NCI-H1417 treated with DMSO at 0.1 percent for 48 hours (cell line): ENCODE results near the gene CNTN4.
A peak's percentile ranks its signal among the peaks of the same experiment; 100 is the strongest.
"Not testable (repeated sequence)": the region's sequence is repeated elsewhere in the genome, so short reads cannot be mapped to it uniquely, and the experiment has no call there.

Experiments used
- DNase-seq: peaks from one replicate; lab custom pipeline; 2025; lab: John Stamatoyannopoulos, UW

Gene CNTN4

GRCh38 chr3:2916640-2917039 is 818.0 kb downstream of the CNTN4 start:
- not testable (repeated sequence) for DNase-seq

GRCh38 chr3:2920103-2920502 is 821.4 kb downstream of the CNTN4 start:
- no peak for DNase-seq

- DNase-seq, result no peak
Observed at GRCh38 chr3:2921452-2921851, 822.8 kb downstream of the CNTN4 start.

- DNase-seq, result peak; percentile 57
Observed at GRCh38 chr3:2921903-2922302, 823.2 kb downstream of the CNTN4 start.

- no peak for DNase-seq
Observed at GRCh38 chr3:2923390-2923789, 824.7 kb downstream of the CNTN4 start.

GRCh38 chr3:2927259-2927658 is 828.6 kb downstream of the CNTN4 start:
- DNase-seq, result no peak

- no peak for DNase-seq
Observed at GRCh38 chr3:2929574-2929973, 830.9 kb downstream of the CNTN4 start.

- DNase-seq, result no peak
Observed at GRCh38 chr3:2931265-2931664, 832.6 kb downstream of the CNTN4 start.

- no peak for DNase-seq
Observed at GRCh38 chr3:2934541-2934940, 835.9 kb downstream of the CNTN4 start.

GRCh38 chr3:2937055-2937454 is 838.4 kb downstream of the CNTN4 start:
- DNase-seq, result no peak

- DNase-seq, result no peak
Observed at GRCh38 chr3:2937592-2937991, 838.9 kb downstream of the CNTN4 start.

GRCh38 chr3:2938711-2939110 is 840.0 kb downstream of the CNTN4 start:
- DNase-seq, result peak; percentile 71

- DNase-seq, result no peak
Observed at GRCh38 chr3:2940062-2940461, 841.4 kb downstream of the CNTN4 start.

- DNase-seq, result no peak
Observed at GRCh38 chr3:2944628-2945027, 846.0 kb downstream of the CNTN4 start.

GRCh38 chr3:2945121-2945520 is 846.5 kb downstream of the CNTN4 start:
- no peak for DNase-seq

- DNase-seq, result no peak
Observed at GRCh38 chr3:2947536-2947935, 848.9 kb downstream of the CNTN4 start.

- DNase-seq, result no peak
Observed at GRCh38 chr3:2948882-2949281, 850.2 kb downstream of the CNTN4 start.

- DNase-seq, result no peak
Observed at GRCh38 chr3:2950159-2950558, 851.5 kb downstream of the CNTN4 start.

GRCh38 chr3:2957115-2957514 is 858.4 kb downstream of the CNTN4 start:
- DNase-seq, result no peak

- no peak for DNase-seq
Observed at GRCh38 chr3:2958551-2958950, 859.9 kb downstream of the CNTN4 start.

GRCh38 chr3:2961576-2961975 is 862.9 kb downstream of the CNTN4 start:
- DNase-seq, result no peak

- DNase-seq, result no peak
Observed at GRCh38 chr3:2967871-2968270, 869.2 kb downstream of the CNTN4 start.

- no peak for DNase-seq
Observed at GRCh38 chr3:2968475-2968874, 869.8 kb downstream of the CNTN4 start.

- DNase-seq, result no peak
Observed at GRCh38 chr3:2976212-2976611, 877.5 kb downstream of the CNTN4 start.

GRCh38 chr3:2976796-2977195 is 878.1 kb downstream of the CNTN4 start:
- no peak for DNase-seq
